ENCODE data around the gene DIP2C. TPM values are rescaled to one million over a fixed set of nuclear protein-coding genes. Genes with fewer than 3 reads are reported as not detected.

DIP2C gene
- total RNA-seq, 1 experiment from 2014 or later: 11.0 TPM

- Mint-ChIP-seq H3K4me1 (peaks cover 6% of the 10 kb centered on the region; the same call in 1 of the 2 replicates), H3K4me3 (no peak overlapping the region), H3K9me3 (peaks cover 17% of the 10 kb centered on the region), H3K27ac (no peak overlapping the region), H3K36me3 (no peaks in the 10 kb centered on the region; the same call in 1 of the 2 replicates), H3K27me3 (ENCODE audit: low read depth) (no peaks in the 10 kb centered on the region; the same call in none of the 2 replicates)
- TF ChIP-seq ZNF219 (CRISPR knock-in tag; IDR thresholded peaks at IDR 0.05; ENCODE audit: borderline replicate concordance) (no peak), ARID4B (CRISPR knock-in tag; IDR thresholded peaks at IDR 0.05; ENCODE audit: borderline replicate concordance) (no peak), NR1H2 (CRISPR knock-in tag; IDR thresholded peaks at IDR 0.05) (no peak), ZNF423 (CRISPR knock-in tag; IDR thresholded peaks at IDR 0.05) (no peak), ZNF532 (CRISPR knock-in tag; IDR thresholded peaks at IDR 0.05; ENCODE audit: borderline replicate concordance) (no peak), GTF2I (CRISPR knock-in tag; conservative IDR thresholded peaks at IDR 0.05) (no peak), ZNF416 (CRISPR knock-in tag; IDR thresholded peaks at IDR 0.05) (no peak), CREM (CRISPR knock-in tag; IDR thresholded peaks at IDR 0.05) (no peak), JUN (CRISPR knock-in tag; IDR thresholded peaks at IDR 0.05) (no peak)
- ChIA-PET POLR2A (no interaction called here), CTCF (no interaction called here)
- ATAC-seq: no peak
- no peak for DNase-seq (ENCODE audit: low spot score)
Measured at GRCh38 chr10:733086-733485, 43.6 kb upstream of the DIP2C start.

- CTCF ChIA-PET: no interaction called here
- no peaks in the 10 kb centered on the region; the same call in none of the 2 replicates for H3K27me3 Mint-ChIP-seq (ENCODE audit: low read depth)
- TF ChIP-seq IRF1 (CRISPR knock-in tag; IDR thresholded peaks at IDR 0.05) (no peak), JUN (CRISPR knock-in tag; IDR thresholded peaks at IDR 0.05) (no peak), USF2 (CRISPR knock-in tag; IDR thresholded peaks at IDR 0.05) (no peak), ZNF423 (CRISPR knock-in tag; IDR thresholded peaks at IDR 0.05) (no peak), KAT7 (CRISPR knock-in tag; IDR thresholded peaks at IDR 0.05; ENCODE audit: borderline replicate concordance) (no peak), ZNF263 (CRISPR knock-in tag; IDR thresholded peaks at IDR 0.05; ENCODE audit: low read depth) (no peak), STAT6 (CRISPR knock-in tag; conservative IDR thresholded peaks at IDR 0.05; ENCODE audit: low read depth) (no peak), SP1 (CRISPR knock-in tag; conservative IDR thresholded peaks at IDR 0.05) (no peak), RELA (CRISPR knock-in tag; IDR thresholded peaks at IDR 0.05; ENCODE audit: borderline replicate concordance) (no peak), ERG (CRISPR knock-in tag; IDR thresholded peaks at IDR 0.05) (no peak), ZMAT4 (CRISPR knock-in tag; IDR thresholded peaks at IDR 0.05) (no peak)
Measured at GRCh38 chr10:729213-729612, 39.7 kb upstream of the DIP2C start.

More at GRCh38 chr10:729213-729612, 39.7 kb upstream of the DIP2C start:
- Mint-ChIP-seq H3K4me3 (no peak overlapping the region), H3K27ac (no peak overlapping the region), H3K9me3 (peaks cover 8% of the 10 kb centered on the region), H3K4me1 (peaks cover 8% of the 10 kb centered on the region; the same call in 1 of the 2 replicates), H3K36me3 (no peaks in the 10 kb centered on the region; the same call in 1 of the 2 replicates)
- POLR2A ChIA-PET: no interaction called here
- ATAC-seq (no peak), DNase-seq (ENCODE audit: low spot score) (no peak)

Measured in WTC11 (cell line).